Subcutaneous adipose tissue (tissue), 4 donors: ENCODE data around the gene LCN9. TPM values are rescaled to one million over a fixed set of nuclear protein-coding genes. Genes with fewer than 3 reads are reported as not detected.

ENCODE experiments used
- total RNA-seq, 4 donors: library from RNA; depleted of rRNA; stranded (reverse); fragments of >200 nt; gene quantifications; one replicate each; pipeline ENCODE4 v1.1.0, GENCODE V29; 2016
- TF ChIP-seq, protein P1 (sequence below): fragments of 450-650 bp; IDR thresholded peaks from one replicate; pipeline ENCODE4 v1.5.1; 2016; ENCODE audit warnings: low read depth, mild to moderate bottlenecking, control low read depth, antibody characterized with exemption, moderate library complexity

Gene LCN9
- total RNA-seq, 4 donors from 2014 or later: not detected

DNA sequence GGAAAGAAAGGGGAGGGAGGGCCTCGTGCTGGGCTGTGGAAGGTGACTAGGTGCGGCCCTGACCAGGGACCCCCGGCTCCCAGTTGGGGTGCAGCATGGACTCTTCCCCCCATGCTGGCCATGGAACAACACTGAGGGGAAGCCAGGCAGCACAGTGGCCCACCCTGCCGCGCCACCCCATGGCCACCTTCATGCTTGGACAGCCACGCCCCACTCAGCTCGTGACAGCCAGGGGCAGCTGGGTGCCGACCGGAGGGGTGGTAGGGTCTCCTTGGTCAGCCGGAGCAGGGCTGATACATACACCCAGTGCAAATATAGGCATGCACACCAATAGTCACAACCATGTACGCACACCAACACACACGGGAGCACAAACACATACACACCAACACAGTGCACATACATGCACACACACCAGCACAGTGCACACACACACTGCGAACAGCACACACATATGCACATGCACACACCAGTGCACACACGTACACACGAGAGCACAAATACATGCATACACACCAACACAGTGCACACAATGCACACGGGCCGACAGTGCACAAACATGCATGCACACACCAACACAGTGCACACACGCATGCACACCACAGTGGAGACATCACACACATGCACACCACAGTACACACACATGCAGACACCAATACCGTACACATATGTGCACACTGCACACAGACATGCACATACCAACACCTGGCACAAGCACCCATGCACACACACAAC is 27.9 kb downstream of the LCN9 start:
- TF ChIP-seq, protein P1, sequence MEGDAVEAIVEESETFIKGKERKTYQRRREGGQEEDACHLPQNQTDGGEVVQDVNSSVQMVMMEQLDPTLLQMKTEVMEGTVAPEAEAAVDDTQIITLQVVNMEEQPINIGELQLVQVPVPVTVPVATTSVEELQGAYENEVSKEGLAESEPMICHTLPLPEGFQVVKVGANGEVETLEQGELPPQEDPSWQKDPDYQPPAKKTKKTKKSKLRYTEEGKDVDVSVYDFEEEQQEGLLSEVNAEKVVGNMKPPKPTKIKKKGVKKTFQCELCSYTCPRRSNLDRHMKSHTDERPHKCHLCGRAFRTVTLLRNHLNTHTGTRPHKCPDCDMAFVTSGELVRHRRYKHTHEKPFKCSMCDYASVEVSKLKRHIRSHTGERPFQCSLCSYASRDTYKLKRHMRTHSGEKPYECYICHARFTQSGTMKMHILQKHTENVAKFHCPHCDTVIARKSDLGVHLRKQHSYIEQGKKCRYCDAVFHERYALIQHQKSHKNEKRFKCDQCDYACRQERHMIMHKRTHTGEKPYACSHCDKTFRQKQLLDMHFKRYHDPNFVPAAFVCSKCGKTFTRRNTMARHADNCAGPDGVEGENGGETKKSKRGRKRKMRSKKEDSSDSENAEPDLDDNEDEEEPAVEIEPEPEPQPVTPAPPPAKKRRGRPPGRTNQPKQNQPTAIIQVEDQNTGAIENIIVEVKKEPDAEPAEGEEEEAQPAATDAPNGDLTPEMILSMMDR: no peak

DNA sequence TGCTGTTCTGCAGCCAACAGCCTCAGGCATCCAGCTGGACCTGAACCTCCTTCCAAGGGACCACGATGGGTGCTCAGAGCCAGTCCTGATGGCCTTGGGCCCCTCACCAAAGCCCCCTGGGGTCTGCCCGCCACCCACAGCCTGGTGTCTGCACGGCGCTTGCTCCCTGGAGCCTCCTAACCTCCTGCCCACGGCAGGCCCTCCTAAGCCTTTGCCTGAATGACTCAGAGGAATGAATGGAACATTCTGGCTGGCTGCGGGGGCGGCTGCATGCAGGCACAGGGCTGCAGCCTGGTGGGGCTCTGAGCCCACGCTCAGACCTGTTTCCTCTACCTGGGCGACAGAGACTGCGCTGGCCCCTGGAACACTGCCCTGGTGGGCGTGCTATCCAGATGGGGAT is 29.3 kb downstream of the LCN9 start:
- TF ChIP-seq, protein P1: no peak

DNA sequence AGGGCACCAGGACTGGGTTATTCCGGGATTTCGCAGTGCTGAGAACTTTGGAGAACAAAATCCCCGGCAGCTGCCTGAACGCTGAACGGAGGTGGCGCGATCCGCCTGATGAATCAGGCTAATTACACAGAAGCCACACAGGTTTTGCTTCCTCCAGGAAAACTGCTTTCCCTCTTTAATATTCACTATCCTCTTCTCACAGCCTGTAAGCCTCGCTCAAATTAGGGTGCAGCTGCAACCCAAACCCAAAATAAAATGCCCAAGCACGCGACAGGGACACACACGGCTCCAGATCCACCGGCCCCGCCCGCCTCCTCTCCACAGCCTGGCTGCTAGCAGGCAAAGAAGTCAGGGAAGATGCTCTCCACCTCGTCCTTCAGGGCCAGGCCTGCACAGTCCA is 30.2 kb downstream of the LCN9 start:
- TF ChIP-seq, protein P1: no peak

DNA sequence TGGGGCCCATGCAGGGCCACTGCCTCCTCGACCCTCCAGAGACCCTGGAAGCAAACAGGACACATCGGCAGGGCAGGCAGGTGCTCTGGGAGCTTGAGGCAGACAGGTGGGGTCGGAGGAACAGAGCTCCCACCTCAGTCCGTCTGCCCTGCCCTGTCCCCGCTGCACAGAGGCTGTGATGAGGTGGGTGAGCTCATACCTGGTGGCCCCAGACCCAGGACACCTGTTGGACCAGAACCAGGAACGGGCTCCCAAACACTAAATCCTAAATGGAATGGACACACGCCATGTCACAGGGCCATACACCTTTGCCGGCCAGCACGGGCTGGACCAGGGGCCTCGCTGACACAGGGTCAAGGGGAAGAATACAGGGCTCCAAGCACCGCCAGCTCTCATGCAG is 30.7 kb downstream of the LCN9 start:
- TF ChIP-seq, protein P1: no peak

DNA sequence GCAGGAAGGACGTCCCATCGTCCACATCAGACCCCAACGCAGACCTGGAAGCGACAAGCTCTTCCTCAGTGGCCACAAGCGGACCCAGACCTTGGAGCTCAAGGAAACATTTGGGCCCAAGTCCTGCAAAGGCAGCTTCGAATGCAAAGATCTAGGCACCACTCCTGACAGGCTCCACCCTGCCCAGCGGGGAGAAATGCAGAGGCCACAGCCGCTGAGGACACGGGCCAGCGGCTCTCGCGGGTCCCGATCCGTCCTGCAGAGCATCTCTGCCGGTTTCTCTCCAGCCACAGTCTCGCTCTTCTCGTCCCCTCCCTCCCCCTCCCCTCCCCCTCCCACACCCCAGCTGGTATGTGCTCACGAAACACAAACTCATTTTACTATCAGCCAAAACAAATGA is 31.3 kb downstream of the LCN9 start:
- TF ChIP-seq, protein P1: no peak

DNA sequence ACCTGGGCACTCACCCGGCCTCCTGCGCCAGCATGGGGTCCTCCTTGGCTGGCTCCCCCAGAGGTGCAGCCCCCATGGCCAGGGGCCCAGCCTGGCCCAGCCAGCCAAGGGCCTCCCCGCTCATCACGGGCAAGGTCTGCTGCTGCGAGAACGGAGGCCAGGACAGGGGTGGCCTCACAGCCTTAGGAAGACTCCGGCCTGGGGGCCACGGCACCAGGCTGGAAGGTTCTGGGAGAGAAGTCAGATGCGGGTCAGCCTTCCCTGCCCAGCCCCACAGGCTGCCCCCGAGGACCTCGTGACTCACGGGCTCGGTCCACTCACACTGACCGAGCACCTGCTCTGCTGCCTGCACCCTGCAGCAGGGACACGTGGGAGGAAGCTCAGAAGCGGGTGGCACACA is 31.9 kb downstream of the LCN9 start:
- TF ChIP-seq, protein P1: no peak

DNA sequence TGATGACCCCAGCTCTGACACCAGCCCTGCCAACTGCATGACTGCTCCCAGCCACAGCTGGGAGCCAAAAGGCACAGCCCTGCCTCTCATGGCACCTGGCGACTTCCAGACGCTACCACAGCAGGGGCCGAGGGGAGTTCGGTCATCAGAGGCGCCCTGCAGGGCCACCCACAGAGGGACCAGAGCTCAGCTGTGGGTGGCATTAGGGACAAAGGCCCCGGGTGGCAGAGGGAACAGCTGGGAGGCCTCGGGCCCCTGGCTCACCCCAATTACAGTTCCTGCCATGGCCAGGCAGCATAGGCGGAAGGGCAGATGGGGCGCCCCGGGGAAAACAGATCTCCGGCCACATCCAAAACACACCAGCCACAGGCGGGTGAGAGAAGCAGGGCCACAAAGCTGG is 32.5 kb downstream of the LCN9 start:
- TF ChIP-seq, protein P1: no peak
